ENCODE results near the gene TBC1D30.

Gene TBC1D30

DNA sequence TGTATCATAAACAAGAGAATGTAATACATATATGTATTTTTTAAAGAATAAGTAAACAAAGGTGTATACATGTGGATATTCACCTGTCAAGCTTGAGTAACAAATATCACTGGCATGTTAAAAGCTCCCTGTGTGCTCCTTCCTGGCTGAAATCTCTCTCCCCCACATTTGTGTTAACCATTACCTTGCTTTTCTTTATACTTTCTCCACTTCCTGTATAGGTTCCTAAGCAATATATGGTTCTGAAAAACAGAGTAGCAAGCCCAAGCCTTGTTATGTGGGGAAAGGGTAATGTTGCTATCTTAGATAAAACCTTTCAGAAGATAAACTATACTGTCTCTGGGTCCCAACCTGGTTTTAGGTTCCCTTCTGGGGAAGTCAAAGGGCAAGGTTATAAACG lies 32.3 kb upstream of the TBC1D30 start:
- H2AK5ac ChIP-seq (ENCODE audit: low read depth, low read length) = no peak overlapping the region
- WGBS, 2 donors (ENCODE audit: extremely low coverage in 2 of 2, insufficient read length in 2 of 2, insufficient replicate concordance in 1 of 2) = no CpG with 5 or more reads among the region's 1 CpG
- no peak overlapping the region for H3K18ac ChIP-seq (ENCODE audit: low read length)
- H3K27me3 ChIP-seq (ENCODE audit: control insufficient read depth in 3 of 3, insufficient read depth in 3 of 3, low read depth in 1 of 3, low read length in 3 of 3) = no peaks in the 10 kb centered on the region
- H4K8ac ChIP-seq (ENCODE audit: low read depth, low read length) = no peak overlapping the region
- no peaks in the 10 kb centered on the region for H3K4me1 ChIP-seq (ENCODE audit: control insufficient read depth in 2 of 2, insufficient read depth in 1 of 2, low read depth in 1 of 2, low read length in 2 of 2)
- no peak overlapping the region for H2AFZ ChIP-seq (ENCODE audit: low read length)
- no peak overlapping the region for H4K91ac ChIP-seq (ENCODE audit: low read depth, low read length, poor library complexity)
- DNase-seq (ENCODE audit: low spot score) = no peak
- no peak overlapping the region for H3K4ac ChIP-seq (ENCODE audit: low read length)
- no peak overlapping the region for H2BK15ac ChIP-seq (ENCODE audit: low read length)
- H3K4me3 ChIP-seq (ENCODE audit: low read length in 2 of 2) = no peak overlapping the region
- H3K9me3 ChIP-seq (replicated peaks in 1 of 2; ENCODE audit: control insufficient read depth in 2 of 2, insufficient read depth in 1 of 2, low read depth in 1 of 2, low read length in 2 of 2) = no peaks in the 10 kb centered on the region
- H2BK5ac ChIP-seq (ENCODE audit: low read length) = no peak overlapping the region
- no peak overlapping the region for H3K14ac ChIP-seq (ENCODE audit: low read length)
- no peaks in the 10 kb centered on the region for H3K79me1 ChIP-seq (ENCODE audit: low read depth, low read length)
- H2BK120ac ChIP-seq (ENCODE audit: low read depth, low read length) = no peak overlapping the region
- H3K23ac ChIP-seq (ENCODE audit: low read depth, low read length, poor library complexity) = no peak overlapping the region
- H3K36me3 ChIP-seq (replicated peaks in 1 of 2; ENCODE audit: control insufficient read depth in 2 of 2, insufficient read depth in 2 of 2, low read length in 2 of 2) = no peaks in the 10 kb centered on the region
- no peak overlapping the region for H2BK12ac ChIP-seq (ENCODE audit: low read length)
- no peak overlapping the region for H3K4me2 ChIP-seq (ENCODE audit: insufficient read depth, low read length, poor library complexity, severe bottlenecking)
- H3K27ac ChIP-seq (replicated peaks; ENCODE audit: low read length) = no peak overlapping the region
- H3K9ac ChIP-seq (ENCODE audit: low read depth, low read length, poor library complexity) = no peak overlapping the region

DNA sequence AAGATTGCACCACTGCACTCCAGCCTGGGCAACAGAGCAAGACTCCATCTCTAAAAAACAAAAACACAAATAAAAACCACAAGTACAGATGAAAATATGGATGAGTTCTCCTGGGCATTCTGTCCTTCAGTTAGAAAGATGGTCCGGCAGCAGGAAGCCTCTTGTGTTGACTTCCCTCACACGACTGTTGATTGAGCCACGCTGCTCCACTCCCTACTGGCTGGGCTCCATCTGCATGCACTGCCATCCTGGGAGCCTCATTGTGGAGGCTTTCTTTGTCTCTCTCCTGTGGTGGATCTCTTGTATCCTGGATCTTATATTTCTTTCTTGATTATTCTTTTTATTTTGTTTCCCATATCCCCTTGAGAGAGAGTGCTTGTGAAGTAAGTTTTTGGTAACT lies 30.8 kb upstream of the TBC1D30 start:
- no peak overlapping the region for H3K27ac ChIP-seq (replicated peaks; ENCODE audit: low read length)
- no peaks in the 10 kb centered on the region for H3K27me3 ChIP-seq (ENCODE audit: control insufficient read depth in 3 of 3, insufficient read depth in 3 of 3, low read depth in 1 of 3, low read length in 3 of 3)
- H3K14ac ChIP-seq (ENCODE audit: low read length) = no peak overlapping the region
- DNase-seq (ENCODE audit: low spot score) = no peak
- no peaks in the 10 kb centered on the region for H3K36me3 ChIP-seq (replicated peaks in 1 of 2; ENCODE audit: control insufficient read depth in 2 of 2, insufficient read depth in 2 of 2, low read length in 2 of 2)
- no peak overlapping the region for H2AK5ac ChIP-seq (ENCODE audit: low read depth, low read length)
- no peak overlapping the region for H2BK12ac ChIP-seq (ENCODE audit: low read length)
- H3K79me1 ChIP-seq (ENCODE audit: low read depth, low read length) = no peaks in the 10 kb centered on the region
- no peak overlapping the region for H2BK15ac ChIP-seq (ENCODE audit: low read length)
- WGBS, 2 donors (ENCODE audit: extremely low coverage in 2 of 2, insufficient read length in 2 of 2, insufficient replicate concordance in 1 of 2) = no CpG with 5 or more reads among the region's 3 CpGs
- H3K4me1 ChIP-seq (ENCODE audit: control insufficient read depth in 2 of 2, insufficient read depth in 1 of 2, low read depth in 1 of 2, low read length in 2 of 2) = no peaks in the 10 kb centered on the region
- H4K8ac ChIP-seq (ENCODE audit: low read depth, low read length) = no peak overlapping the region
- no peak overlapping the region for H3K4me3 ChIP-seq (ENCODE audit: low read length in 2 of 2)
- no peak overlapping the region for H3K4me2 ChIP-seq (ENCODE audit: insufficient read depth, low read length, poor library complexity, severe bottlenecking)
- H3K18ac ChIP-seq (ENCODE audit: low read length) = no peak overlapping the region
- H2BK120ac ChIP-seq (ENCODE audit: low read depth, low read length) = no peak overlapping the region
- no peak overlapping the region for H3K9ac ChIP-seq (ENCODE audit: low read depth, low read length, poor library complexity)
- H4K91ac ChIP-seq (ENCODE audit: low read depth, low read length, poor library complexity) = no peak overlapping the region
- H2AFZ ChIP-seq (ENCODE audit: low read length) = no peak overlapping the region
- H3K23ac ChIP-seq (ENCODE audit: low read depth, low read length, poor library complexity) = no peak overlapping the region
- no peaks in the 10 kb centered on the region for H3K9me3 ChIP-seq (replicated peaks in 1 of 2; ENCODE audit: control insufficient read depth in 2 of 2, insufficient read depth in 1 of 2, low read depth in 1 of 2, low read length in 2 of 2)
- H2BK5ac ChIP-seq (ENCODE audit: low read length) = no peak overlapping the region
- H3K4ac ChIP-seq (ENCODE audit: low read length) = no peak overlapping the region

DNA sequence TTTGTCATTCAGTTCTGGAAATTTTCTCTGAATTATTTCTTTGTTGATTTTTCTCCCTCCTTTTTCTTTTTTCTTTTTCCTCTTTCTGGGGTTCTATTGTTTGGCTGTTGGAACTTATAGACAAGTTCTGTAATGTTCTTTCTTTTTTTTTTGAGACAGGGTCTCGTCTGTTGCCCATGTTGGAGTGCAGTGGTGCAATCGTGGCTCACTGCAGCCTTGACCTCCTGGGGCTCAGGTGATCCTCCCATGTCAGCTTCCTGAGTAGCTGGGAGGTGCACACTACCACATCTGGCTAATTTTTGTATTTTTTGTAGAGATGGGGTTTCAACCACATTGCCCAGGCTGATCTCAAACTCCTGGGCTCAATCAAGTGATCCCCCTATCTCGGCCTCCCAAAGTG lies 30.1 kb upstream of the TBC1D30 start:
- no peak for DNase-seq (ENCODE audit: low spot score)
- no peak overlapping the region for H3K9ac ChIP-seq (ENCODE audit: low read depth, low read length, poor library complexity)
- H2BK120ac ChIP-seq (ENCODE audit: low read depth, low read length) = no peak overlapping the region
- no peak overlapping the region for H2AFZ ChIP-seq (ENCODE audit: low read length)
- H2BK12ac ChIP-seq (ENCODE audit: low read length) = no peak overlapping the region
- H3K27me3 ChIP-seq (ENCODE audit: control insufficient read depth in 3 of 3, insufficient read depth in 3 of 3, low read depth in 1 of 3, low read length in 3 of 3) = no peaks in the 10 kb centered on the region
- no peak overlapping the region for H2AK5ac ChIP-seq (ENCODE audit: low read depth, low read length)
- no CpG with 5 or more reads among the region's 3 CpGs for WGBS, 2 donors (ENCODE audit: extremely low coverage in 2 of 2, insufficient read length in 2 of 2, insufficient replicate concordance in 1 of 2)
- H3K4me1 ChIP-seq (ENCODE audit: control insufficient read depth in 2 of 2, insufficient read depth in 1 of 2, low read depth in 1 of 2, low read length in 2 of 2) = no peaks in the 10 kb centered on the region
- no peak overlapping the region for H3K23ac ChIP-seq (ENCODE audit: low read depth, low read length, poor library complexity)
- H3K4me2 ChIP-seq (ENCODE audit: insufficient read depth, low read length, poor library complexity, severe bottlenecking) = no peak overlapping the region
- no peak overlapping the region for H3K14ac ChIP-seq (ENCODE audit: low read length)
- no peak overlapping the region for H3K27ac ChIP-seq (replicated peaks; ENCODE audit: low read length)
- H2BK15ac ChIP-seq (ENCODE audit: low read length) = no peak overlapping the region
- no peak overlapping the region for H3K4ac ChIP-seq (ENCODE audit: low read length)
- no peak overlapping the region for H2BK5ac ChIP-seq (ENCODE audit: low read length)
- H3K36me3 ChIP-seq (replicated peaks in 1 of 2; ENCODE audit: control insufficient read depth in 2 of 2, insufficient read depth in 2 of 2, low read length in 2 of 2) = no peaks in the 10 kb centered on the region
- H3K9me3 ChIP-seq (replicated peaks in 1 of 2; ENCODE audit: control insufficient read depth in 2 of 2, insufficient read depth in 1 of 2, low read depth in 1 of 2, low read length in 2 of 2) = no peaks in the 10 kb centered on the region
- no peak overlapping the region for H3K18ac ChIP-seq (ENCODE audit: low read length)
- H4K91ac ChIP-seq (ENCODE audit: low read depth, low read length, poor library complexity) = no peak overlapping the region
- no peak overlapping the region for H3K4me3 ChIP-seq (ENCODE audit: low read length in 2 of 2)
- H4K8ac ChIP-seq (ENCODE audit: low read depth, low read length) = no peak overlapping the region
- no peaks in the 10 kb centered on the region for H3K79me1 ChIP-seq (ENCODE audit: low read depth, low read length)

DNA sequence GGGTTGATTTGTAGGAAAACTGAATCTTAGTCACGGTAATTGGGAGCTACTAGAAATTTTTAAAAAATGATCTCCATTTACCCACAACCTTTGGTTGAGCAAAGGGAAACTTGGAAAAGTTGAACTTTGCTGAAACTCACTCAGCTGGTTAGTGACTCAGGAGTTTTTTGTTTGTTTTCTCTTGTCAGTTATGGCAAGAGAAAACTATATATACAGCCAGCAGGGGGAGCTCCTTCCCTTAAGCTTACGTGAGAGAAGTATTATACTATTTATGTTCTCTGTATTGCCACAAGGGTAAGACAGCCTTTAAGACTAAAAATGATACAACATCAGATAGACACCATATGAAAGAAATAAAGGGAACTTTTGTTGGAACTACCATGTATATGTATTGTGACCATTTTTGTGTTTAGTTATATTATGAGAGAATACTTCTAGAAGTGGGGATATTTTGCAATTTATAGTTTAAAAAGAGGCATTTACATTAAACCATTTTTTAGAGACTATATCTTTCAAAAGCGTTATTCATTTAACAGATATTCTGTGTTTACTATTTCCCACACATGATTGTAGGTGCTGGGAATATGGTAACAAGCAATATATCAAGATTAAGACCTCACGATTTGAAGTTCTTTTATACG lies 28.1 kb upstream of the TBC1D30 start:
- peak; percentile 65 for DNase-seq (ENCODE audit: low spot score)
- Histone ChIP-seq H3K4me2 (ENCODE audit: insufficient read depth, low read length, poor library complexity, severe bottlenecking) (no peak overlapping the region), H2AK5ac (ENCODE audit: low read depth, low read length) (no peak overlapping the region), H3K14ac (ENCODE audit: low read length) (no peak overlapping the region), H3K27me3 (ENCODE audit: control insufficient read depth in 3 of 3, insufficient read depth in 3 of 3, low read depth in 1 of 3, low read length in 3 of 3) (peaks cover 0 to 9% (median 0%) of the 10 kb centered on the region in 3 experiments), H2BK15ac (ENCODE audit: low read length) (no peak overlapping the region), H3K23ac (ENCODE audit: low read depth, low read length, poor library complexity) (no peak overlapping the region), H3K9ac (ENCODE audit: low read depth, low read length, poor library complexity) (no peak overlapping the region), H3K27ac (replicated peaks; ENCODE audit: low read length) (no peak overlapping the region), H3K4ac (ENCODE audit: low read length) (no peak overlapping the region), H4K8ac (ENCODE audit: low read depth, low read length) (no peak overlapping the region), H2AFZ (ENCODE audit: low read length) (no peak overlapping the region), H3K4me3 (ENCODE audit: low read length in 2 of 2) (no peak overlapping the region), H2BK120ac (ENCODE audit: low read depth, low read length) (no peak overlapping the region), H3K79me1 (ENCODE audit: low read depth, low read length) (no peaks in the 10 kb centered on the region), H3K4me1 (ENCODE audit: control insufficient read depth in 2 of 2, insufficient read depth in 1 of 2, low read depth in 1 of 2, low read length in 2 of 2) (no peaks in the 10 kb centered on the region), H3K36me3 (replicated peaks in 1 of 2; ENCODE audit: control insufficient read depth in 2 of 2, insufficient read depth in 2 of 2, low read length in 2 of 2) (no peaks in the 10 kb centered on the region), H4K91ac (ENCODE audit: low read depth, low read length, poor library complexity) (no peak overlapping the region), H3K9me3 (replicated peaks in 1 of 2; ENCODE audit: control insufficient read depth in 2 of 2, insufficient read depth in 1 of 2, low read depth in 1 of 2, low read length in 2 of 2) (no peaks in the 10 kb centered on the region), H2BK12ac (ENCODE audit: low read length) (no peak overlapping the region), H3K18ac (ENCODE audit: low read length) (no peak overlapping the region), H2BK5ac (ENCODE audit: low read length) (no peak overlapping the region)
- WGBS, 2 donors (ENCODE audit: extremely low coverage in 2 of 2, insufficient read length in 2 of 2, insufficient replicate concordance in 1 of 2) = no CpG with 5 or more reads among the region's 5 CpGs
